ENCODE results near the gene RPH3AL.

Gene RPH3AL

DNA sequence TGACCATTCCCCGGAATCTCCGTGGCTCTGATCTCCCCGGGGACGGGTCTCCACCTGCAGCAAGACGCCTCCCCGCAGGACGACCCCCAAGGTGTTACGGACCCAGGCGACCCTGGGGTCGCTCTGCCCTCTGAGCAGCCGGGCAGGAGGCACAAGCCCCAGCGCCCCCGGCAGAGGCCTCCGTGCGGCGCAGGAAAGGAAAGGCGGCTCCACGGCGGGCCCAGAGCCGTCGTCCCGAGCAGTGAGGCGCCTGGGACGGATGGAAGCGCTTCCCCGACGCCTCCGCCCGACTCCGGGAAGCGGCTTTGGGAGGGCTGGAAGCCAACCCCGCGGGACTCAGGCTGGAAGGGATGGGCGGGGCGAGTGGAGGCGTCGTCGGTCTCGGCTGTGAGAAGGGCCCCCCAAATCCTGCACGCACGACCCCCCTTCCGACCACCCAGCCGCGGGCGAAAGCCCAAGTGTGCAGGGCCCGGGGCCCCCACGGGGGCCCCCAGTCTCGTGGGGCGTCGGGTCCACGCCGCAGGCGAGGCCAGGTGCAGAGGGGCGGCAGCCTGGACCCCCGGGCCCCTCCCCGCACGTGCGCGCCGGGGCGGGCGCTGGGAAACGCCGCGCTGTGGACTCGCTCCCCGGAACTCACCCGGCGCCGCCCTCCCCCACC, 32.7 kb upstream of the RPH3AL start:
- H3K27ac ChIP-seq, result no peak overlapping the region
- no peak for TF ChIP-seq ZFX (IDR thresholded peaks at IDR 0.05; ENCODE audit: borderline replicate concordance)
- TF ChIP-seq, protein P1, sequence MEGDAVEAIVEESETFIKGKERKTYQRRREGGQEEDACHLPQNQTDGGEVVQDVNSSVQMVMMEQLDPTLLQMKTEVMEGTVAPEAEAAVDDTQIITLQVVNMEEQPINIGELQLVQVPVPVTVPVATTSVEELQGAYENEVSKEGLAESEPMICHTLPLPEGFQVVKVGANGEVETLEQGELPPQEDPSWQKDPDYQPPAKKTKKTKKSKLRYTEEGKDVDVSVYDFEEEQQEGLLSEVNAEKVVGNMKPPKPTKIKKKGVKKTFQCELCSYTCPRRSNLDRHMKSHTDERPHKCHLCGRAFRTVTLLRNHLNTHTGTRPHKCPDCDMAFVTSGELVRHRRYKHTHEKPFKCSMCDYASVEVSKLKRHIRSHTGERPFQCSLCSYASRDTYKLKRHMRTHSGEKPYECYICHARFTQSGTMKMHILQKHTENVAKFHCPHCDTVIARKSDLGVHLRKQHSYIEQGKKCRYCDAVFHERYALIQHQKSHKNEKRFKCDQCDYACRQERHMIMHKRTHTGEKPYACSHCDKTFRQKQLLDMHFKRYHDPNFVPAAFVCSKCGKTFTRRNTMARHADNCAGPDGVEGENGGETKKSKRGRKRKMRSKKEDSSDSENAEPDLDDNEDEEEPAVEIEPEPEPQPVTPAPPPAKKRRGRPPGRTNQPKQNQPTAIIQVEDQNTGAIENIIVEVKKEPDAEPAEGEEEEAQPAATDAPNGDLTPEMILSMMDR (IDR thresholded peaks at IDR 0.05), result no peak

DNA sequence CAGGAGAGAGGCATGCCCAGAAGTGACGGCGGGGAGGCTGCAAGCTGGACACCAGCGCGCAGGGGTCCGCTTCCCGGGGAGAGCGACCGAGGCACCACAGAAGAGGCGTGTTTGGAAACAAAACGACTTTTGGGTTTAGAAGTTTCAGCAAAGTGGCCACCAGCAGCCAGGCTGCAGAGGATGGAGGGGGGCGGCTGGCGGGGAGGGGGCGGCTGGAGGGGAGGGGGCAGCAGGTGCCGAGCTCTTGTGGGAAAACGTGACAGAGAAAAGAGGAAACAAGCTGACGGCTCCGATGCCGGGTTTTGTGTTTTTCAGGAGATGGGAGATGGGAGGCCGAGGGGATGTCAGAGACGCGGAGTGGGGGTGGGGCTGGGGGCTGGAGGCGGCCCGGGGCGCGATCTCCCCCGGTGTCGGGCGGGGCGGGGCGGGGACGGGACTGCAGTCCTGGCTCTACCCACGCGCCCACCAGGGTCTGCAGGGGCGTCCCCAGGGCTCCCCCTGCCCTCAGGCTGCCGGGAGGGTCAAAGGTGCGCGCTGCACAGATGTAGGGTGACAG, 32.1 kb upstream of the RPH3AL start:
- no peak overlapping the region for H3K27ac ChIP-seq
- no peak for TF ChIP-seq ZFX (IDR thresholded peaks at IDR 0.05; ENCODE audit: borderline replicate concordance)
- TF ChIP-seq, protein P1 (IDR thresholded peaks at IDR 0.05), result no peak

DNA sequence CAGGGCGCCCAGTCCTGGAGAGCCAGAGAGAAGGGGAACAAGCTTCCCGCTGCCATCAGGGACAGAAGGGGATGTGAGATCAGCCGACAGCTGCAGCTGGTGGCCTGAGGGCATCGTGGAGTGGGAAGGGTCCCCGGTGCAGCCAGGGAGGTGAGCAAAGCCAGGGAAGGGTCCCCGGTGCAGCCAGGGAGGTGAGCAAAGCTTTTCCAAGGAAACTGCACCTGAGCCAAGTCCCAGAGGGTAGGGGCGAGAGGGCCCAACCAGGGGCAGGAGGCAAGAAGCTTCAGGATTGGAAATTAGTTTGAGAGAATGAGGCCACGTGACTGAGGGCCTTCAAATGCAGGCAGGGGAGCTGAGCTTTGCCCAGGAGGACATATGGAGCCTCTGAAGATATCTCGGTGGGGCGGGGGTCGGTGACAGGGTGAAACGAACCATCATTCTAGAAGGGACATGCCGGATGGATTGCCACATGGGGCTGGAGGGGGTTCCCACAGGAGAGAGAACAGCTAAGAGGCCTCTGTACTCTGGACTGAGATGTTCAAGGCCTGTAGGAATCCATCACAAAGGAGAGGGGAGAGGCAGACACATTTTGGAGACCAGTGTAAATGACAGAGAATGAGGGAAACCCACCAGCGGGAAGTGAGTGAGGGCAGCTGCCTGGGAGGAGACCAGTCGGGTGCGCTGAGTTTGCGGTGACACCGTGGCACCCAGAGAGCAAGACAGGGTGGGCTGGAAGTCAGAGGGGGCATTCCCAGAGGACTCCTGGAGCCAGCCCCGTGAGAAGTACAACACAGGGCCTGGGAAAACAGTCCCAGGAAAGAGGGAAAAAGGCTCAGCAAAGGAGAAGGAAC, 31.4 kb upstream of the RPH3AL start:
- TF ChIP-seq, protein P1 (IDR thresholded peaks at IDR 0.05), result no peak
- TF ChIP-seq ZFX (IDR thresholded peaks at IDR 0.05; ENCODE audit: borderline replicate concordance), result no peak
- no peak overlapping the region for H3K27ac ChIP-seq

DNA sequence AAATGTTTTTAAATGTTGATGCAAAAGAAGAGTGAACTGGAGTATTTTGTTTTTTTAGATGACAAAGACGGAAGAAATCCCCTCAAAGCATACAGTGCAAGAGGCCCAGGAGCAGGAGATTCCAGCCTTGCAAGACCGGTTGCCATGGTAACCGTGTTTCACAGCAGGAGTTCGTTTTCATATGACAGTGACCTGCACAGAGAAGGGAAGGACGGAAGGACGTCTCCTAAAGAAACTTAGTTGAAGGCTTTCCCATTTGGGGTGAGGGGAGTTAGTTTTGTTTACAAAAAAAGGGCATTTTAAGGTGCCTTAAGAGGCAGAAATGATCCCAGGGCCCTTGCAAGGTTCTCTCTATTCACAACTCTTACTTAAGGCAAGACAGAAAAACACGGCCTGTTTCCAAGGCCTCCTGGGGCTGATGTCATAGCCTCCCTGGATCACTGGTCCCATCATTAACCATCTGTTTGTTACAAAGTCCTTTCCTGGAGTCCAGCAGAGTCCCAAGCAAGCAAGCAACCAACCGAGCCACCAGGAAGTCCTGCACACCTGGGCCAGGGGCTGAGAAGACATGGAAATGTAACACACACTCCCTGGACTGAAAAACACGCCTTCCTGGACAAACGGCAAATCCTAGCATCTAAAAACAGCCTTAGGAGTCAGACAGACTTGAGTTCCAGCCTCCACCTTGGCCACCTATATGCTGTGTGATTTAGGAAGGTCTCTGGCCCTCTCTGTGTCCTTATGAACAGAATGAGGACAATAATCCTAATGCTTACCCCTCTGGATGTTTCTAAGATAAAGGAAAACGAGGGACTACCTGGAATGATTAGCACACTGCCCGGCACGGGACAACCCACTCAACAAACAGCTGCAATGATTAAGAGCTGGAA, 30.3 kb upstream of the RPH3AL start:
- TF ChIP-seq, protein P1 (IDR thresholded peaks at IDR 0.05), result no peak
- no peak for TF ChIP-seq ZFX (IDR thresholded peaks at IDR 0.05; ENCODE audit: borderline replicate concordance)
- no peak overlapping the region for H3K27ac ChIP-seq

DNA sequence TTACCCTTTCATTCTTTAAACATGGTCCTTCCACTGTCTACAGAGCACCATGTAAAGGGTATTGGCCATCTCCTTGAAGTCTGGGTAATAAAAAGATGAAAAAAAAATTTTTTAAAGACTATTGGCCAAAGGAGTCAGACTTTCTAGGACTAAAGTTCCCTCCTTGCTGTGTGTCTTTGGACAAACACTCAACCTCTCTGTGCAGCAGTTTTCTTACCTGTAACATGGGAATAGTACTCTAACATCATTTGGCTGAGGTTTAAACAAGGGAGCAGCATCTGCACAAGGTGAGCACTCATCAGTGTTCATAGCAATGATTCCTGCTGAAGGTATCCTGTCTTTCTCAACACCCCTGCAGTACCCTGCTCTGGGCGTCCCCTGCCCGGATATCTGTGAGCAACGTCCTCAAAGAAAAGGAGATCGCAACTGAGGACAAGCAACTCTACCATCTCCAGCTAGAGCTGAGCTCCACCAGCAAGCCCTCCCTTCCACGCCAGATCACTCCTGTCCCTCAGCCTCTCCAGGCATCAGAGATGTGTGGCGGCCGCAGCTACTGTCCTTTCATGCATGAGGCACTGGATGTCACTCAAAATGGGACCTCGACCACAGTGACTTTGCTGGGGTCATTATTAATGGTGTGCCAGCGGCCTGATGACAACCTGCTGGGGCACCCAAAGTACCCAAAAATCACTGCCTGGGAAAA, 29.5 kb upstream of the RPH3AL start:
- TF ChIP-seq ZFX (IDR thresholded peaks at IDR 0.05; ENCODE audit: borderline replicate concordance), result no peak
- TF ChIP-seq, protein P1 (IDR thresholded peaks at IDR 0.05), result no peak
- H3K27ac ChIP-seq, result no peak overlapping the region

DNA sequence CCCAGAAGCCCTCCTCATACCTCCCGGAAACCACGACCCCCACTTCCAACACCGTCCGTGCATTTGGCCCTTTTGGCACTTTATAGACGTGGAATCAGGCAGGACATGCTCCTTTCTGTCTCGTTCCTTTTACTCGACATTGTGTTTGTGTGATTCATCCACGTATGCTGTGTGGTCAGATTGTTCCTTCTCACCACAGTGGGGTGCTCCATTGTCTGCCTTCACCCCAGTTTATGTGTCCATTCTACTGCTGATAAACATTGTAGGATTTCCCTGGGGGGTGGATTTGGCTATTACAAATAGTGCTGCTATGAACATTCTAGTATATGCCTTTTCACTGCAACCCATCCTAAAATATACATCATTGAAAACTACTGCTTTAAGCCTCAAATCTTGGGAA, 28.9 kb upstream of the RPH3AL start:
- no peak overlapping the region for H3K27ac ChIP-seq
- TF ChIP-seq ZFX (IDR thresholded peaks at IDR 0.05; ENCODE audit: borderline replicate concordance), result no peak
- TF ChIP-seq, protein P1 (IDR thresholded peaks at IDR 0.05), result no peak

All from 22Rv1 (cell line).